GM12874 (cell line): ENCODE results near the gene ZP4.

ENCODE experiments used
- CTCF ChIP-seq: IDR thresholded peaks from 2 replicates; pipeline ENCODE4 v1.5.1; 2011; ENCODE audit warnings: low read depth, mild to moderate bottlenecking, control low read depth, low read length, moderate library complexity; ENCODE audit not compliant: insufficient read depth

ZP4 gene

GRCh38 chr1:237861944-237862343 is 28.8 kb downstream of the ZP4 start:
- no peak for TF ChIP-seq CTCF

- TF ChIP-seq CTCF: no peak
Observed at GRCh38 chr1:237858992-237859391, 31.7 kb downstream of the ZP4 start.

- TF ChIP-seq CTCF: no peak
Observed at GRCh38 chr1:237857455-237857854, 33.3 kb downstream of the ZP4 start.

- no peak for TF ChIP-seq CTCF
Observed at GRCh38 chr1:237852342-237852741, 38.4 kb downstream of the ZP4 start.

- TF ChIP-seq CTCF: peak; percentile 60
Observed at GRCh38 chr1:237851210-237851845, 39.4 kb downstream of the ZP4 start.

- no peak for TF ChIP-seq CTCF
Observed at GRCh38 chr1:237841485-237841884, 49.2 kb downstream of the ZP4 start.

GRCh38 chr1:237838904-237839534 is 51.7 kb downstream of the ZP4 start:
- no peak for TF ChIP-seq CTCF
